ENCODE results near the gene GCNA. TPM values are rescaled to one million over a fixed set of nuclear protein-coding genes. Genes with fewer than 3 reads are reported as not detected.

GCNA gene
- total RNA-seq, 2 experiments from 2014 or later: 2.1 to 4.2 TPM

DNA sequence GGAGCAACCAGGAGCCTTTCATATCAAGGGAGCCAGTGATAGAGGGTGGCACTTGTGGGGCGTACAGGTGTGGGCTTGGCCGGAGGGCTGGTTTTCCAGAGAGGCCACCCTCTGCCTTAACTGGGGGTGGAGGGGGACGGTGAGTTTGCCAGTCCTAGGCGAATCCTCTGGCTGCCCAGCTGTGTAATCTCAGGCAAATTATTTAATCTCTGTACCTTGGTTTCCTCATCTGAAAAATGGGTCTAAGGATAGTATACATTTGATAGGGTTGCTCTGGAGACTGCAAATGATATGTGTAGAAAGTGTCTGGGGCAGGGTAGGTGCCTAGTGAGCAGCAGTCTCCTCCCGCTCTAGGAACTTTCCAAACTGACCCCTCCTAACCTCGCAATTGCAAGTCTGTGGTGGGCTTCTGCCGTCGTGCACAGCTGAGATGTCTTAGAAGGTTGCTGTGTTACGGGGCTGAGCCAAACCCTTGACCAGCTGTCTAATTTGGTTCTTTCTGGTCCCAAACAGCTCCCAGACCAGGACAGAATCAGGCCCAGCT is 43.9 kb downstream of the GCNA start:
- BruUV-seq (replicated peaks): no TSS peak
- intact Hi-C loops (cut with micrococcal nuclease; ENCODE audit: unreplicated experiment): loop anchor here (2.0 kb wide), 1 partner anchor 29 kb away; no protein-coding TSS in a partner anchor
- Histone ChIP-seq H3K4me3 (ENCODE audit: low read depth, low read length, poor library complexity, severe bottlenecking) (no peak overlapping the region), H3K9me2 (ENCODE audit: insufficient read depth, low read length) (no peaks in the 10 kb centered on the region), H4K20me1 (ENCODE audit: insufficient read depth, low read length) (no peaks in the 10 kb centered on the region), H3K4me2 (ENCODE audit: low read length) (peak overlapping the region; percentile 70), H3K4me1 (ENCODE audit: insufficient read depth, low read length, poor library complexity, severe bottlenecking) (peaks cover 74% of the 10 kb centered on the region), H3K79me2 (ENCODE audit: insufficient read depth, low read depth, low read length) (no peaks in the 10 kb centered on the region), H3K27ac (ENCODE audit: low read depth, low read length, poor library complexity, severe bottlenecking) (peak overlapping the region; percentile 73), H3K36me3 (ENCODE audit: insufficient read depth, low read length) (no peaks in the 10 kb centered on the region; the same call in 1 of the 2 replicates), H2AFZ (ENCODE audit: low read length) (no peak overlapping the region), H3K9me3 (ENCODE audit: low read length) (peaks cover 6% of the 10 kb centered on the region; the same call in 1 of the 2 replicates)
- POLR2A ChIA-PET: no interaction called here
- no peak for DNase-seq (ENCODE audit: low spot score)
- TF ChIP-seq EZH2phosphoT487 (IDR thresholded peaks at IDR 0.05; ENCODE audit: borderline replicate concordance, low read depth, low read length): no peak
- TF ChIP-seq, protein P1, sequence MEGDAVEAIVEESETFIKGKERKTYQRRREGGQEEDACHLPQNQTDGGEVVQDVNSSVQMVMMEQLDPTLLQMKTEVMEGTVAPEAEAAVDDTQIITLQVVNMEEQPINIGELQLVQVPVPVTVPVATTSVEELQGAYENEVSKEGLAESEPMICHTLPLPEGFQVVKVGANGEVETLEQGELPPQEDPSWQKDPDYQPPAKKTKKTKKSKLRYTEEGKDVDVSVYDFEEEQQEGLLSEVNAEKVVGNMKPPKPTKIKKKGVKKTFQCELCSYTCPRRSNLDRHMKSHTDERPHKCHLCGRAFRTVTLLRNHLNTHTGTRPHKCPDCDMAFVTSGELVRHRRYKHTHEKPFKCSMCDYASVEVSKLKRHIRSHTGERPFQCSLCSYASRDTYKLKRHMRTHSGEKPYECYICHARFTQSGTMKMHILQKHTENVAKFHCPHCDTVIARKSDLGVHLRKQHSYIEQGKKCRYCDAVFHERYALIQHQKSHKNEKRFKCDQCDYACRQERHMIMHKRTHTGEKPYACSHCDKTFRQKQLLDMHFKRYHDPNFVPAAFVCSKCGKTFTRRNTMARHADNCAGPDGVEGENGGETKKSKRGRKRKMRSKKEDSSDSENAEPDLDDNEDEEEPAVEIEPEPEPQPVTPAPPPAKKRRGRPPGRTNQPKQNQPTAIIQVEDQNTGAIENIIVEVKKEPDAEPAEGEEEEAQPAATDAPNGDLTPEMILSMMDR (conservative IDR thresholded peaks at IDR 0.05; ENCODE audit: low read length): no peak
- CTCF ChIA-PET (ENCODE audit: unreplicated experiment): interaction anchor here (0.5 kb wide), 1 partner anchor 368 kb away, joined by 3 read pairs; the partner anchor contains the start of gene ZMYM3

GRCh38 chrX:71622576-71623450 is 44.6 kb downstream of the GCNA start:
- no TSS peak for BruUV-seq (replicated peaks)
- Histone ChIP-seq H3K4me2 (ENCODE audit: low read length) (peak overlapping the region; percentile 70), H2AFZ (ENCODE audit: low read length) (peak overlapping the region; percentile 21; the same call in 1 of the 2 replicates), H3K79me2 (ENCODE audit: insufficient read depth, low read depth, low read length) (no peaks in the 10 kb centered on the region), H3K4me3 (ENCODE audit: low read depth, low read length, poor library complexity, severe bottlenecking) (peak overlapping the region; percentile 25), H3K9me3 (ENCODE audit: low read length) (peaks cover 6% of the 10 kb centered on the region; the same call in 1 of the 2 replicates), H3K4me1 (ENCODE audit: insufficient read depth, low read length, poor library complexity, severe bottlenecking) (peaks cover 71% of the 10 kb centered on the region), H3K27ac (ENCODE audit: low read depth, low read length, poor library complexity, severe bottlenecking) (peak overlapping the region; percentile 73), H3K36me3 (ENCODE audit: insufficient read depth, low read length) (no peaks in the 10 kb centered on the region; the same call in 1 of the 2 replicates), H3K9me2 (ENCODE audit: insufficient read depth, low read length) (no peaks in the 10 kb centered on the region), H4K20me1 (ENCODE audit: insufficient read depth, low read length) (no peaks in the 10 kb centered on the region)
- peak; percentile 76 for DNase-seq (ENCODE audit: low spot score)
- ChIA-PET POLR2A (no interaction called here), CTCF (ENCODE audit: unreplicated experiment) (interaction anchor here (0.5 kb wide), 1 partner anchor 369 kb away, joined by 3 read pairs; the partner anchor contains the start of gene ZMYM3)
- TF ChIP-seq, protein P1 (conservative IDR thresholded peaks at IDR 0.05; ENCODE audit: low read length): no peak
- no peak for TF ChIP-seq EZH2phosphoT487 (IDR thresholded peaks at IDR 0.05; ENCODE audit: borderline replicate concordance, low read depth, low read length)
- intact Hi-C loops (cut with micrococcal nuclease; ENCODE audit: unreplicated experiment): loop anchor here (2.0 kb wide), 1 partner anchor 28 kb away; no protein-coding TSS in a partner anchor
